ENCODE data around the gene EEA1.
"Not testable (repeated sequence)": the region's sequence is repeated elsewhere in the genome, so short reads cannot be mapped to it uniquely, and the experiment has no call there.

GRCh38 chr12:92749691-92750090 is 179.4 kb downstream of the EEA1 start:
- not testable (repeated sequence) for TF ChIP-seq CTCF, POLR2A (IDR thresholded peaks at IDR 0.05)

All from right lobe of liver (tissue), 4 donors.